Bronchial epithelial cell (primary cell): ENCODE measurements around the gene CTXN2. TPM values are rescaled to one million over a fixed set of nuclear protein-coding genes. Genes with fewer than 3 reads are reported as not detected.

Experiments used
- DNase-seq: peaks from one replicate; pipeline ENCODE4 v3.0.0-alpha.2; 2010; ENCODE audit warnings: low read depth
- FAIRE-seq: peaks from 2 replicates; lab custom pipeline; 2011; peaks lifted over from hg19 to GRCh38; lab: Jason Lieb, UNC
- H3K27me3 ChIP-seq: 2 replicates; pipeline ENCODE4 v1.5.1; 2011; ENCODE audit warnings: low read length; ENCODE audit not compliant: control insufficient read depth, insufficient read depth
- H3K36me3 ChIP-seq: 2 replicates; pipeline ENCODE4 v1.5.1; 2011; ENCODE audit warnings: low read length; ENCODE audit not compliant: control insufficient read depth, insufficient read depth
- H3K4me3 ChIP-seq: 2 replicates; pipeline ENCODE4 v1.5.1; 2011; ENCODE audit warnings: mild to moderate bottlenecking, low read depth, low read length, control low read depth
- CTCF ChIP-seq: IDR thresholded peaks from 2 replicates; pipeline ENCODE4 v1.5.1; 2011; ENCODE audit warnings: mild to moderate bottlenecking, moderate library complexity, low read length, control low read depth, inconsistent platforms; ENCODE audit not compliant: insufficient read depth, severe bottlenecking
- total RNA-seq: library from RNA; depleted of rRNA; stranded (reverse); fragments of >200 nt; gene quantifications from 2 replicates; pipeline ENCODE4 v1.2.1, GENCODE V29; 2014

CTXN2 gene
- total RNA-seq, 1 donor from 2014 or later: not detected

GRCh38 chr15:48153526-48153925, 37.9 kb upstream of the CTXN2 start:
- no peak overlapping the region for H3K4me3 ChIP-seq
- no peak for FAIRE-seq
- TF ChIP-seq CTCF: no peak
- H3K36me3 ChIP-seq: no peaks in the 10 kb centered on the region
- no peaks in the 10 kb centered on the region for H3K27me3 ChIP-seq
- DNase-seq: no peak

- FAIRE-seq (no peak), DNase-seq (no peak)
- Histone ChIP-seq H3K27me3 (no peaks in the 10 kb centered on the region), H3K4me3 (no peak overlapping the region), H3K36me3 (no peaks in the 10 kb centered on the region)
- TF ChIP-seq CTCF: no peak
These were observed 22.8 kb upstream of the CTXN2 start for GRCh38 chr15:48168616-48169015.

GRCh38 chr15:48170981-48171380, 20.5 kb upstream of the CTXN2 start:
- no peaks in the 10 kb centered on the region for H3K36me3 ChIP-seq
- DNase-seq (no peak), FAIRE-seq (no peak)
- H3K27me3 ChIP-seq: no peaks in the 10 kb centered on the region
- no peak for TF ChIP-seq CTCF
- no peak overlapping the region for H3K4me3 ChIP-seq

- Histone ChIP-seq H3K27me3 (peaks cover 1% of the 10 kb centered on the region), H3K36me3 (no peaks in the 10 kb centered on the region), H3K4me3 (no peak overlapping the region)
- no peak for DNase-seq
- FAIRE-seq: no peak
- TF ChIP-seq CTCF: no peak
These were observed 16.3 kb upstream of the CTXN2 start for GRCh38 chr15:48175126-48175525.

GRCh38 chr15:48176112-48176511, 15.4 kb upstream of the CTXN2 start:
- Histone ChIP-seq H3K4me3 (no peak overlapping the region), H3K27me3 (peaks cover 1% of the 10 kb centered on the region), H3K36me3 (no peaks in the 10 kb centered on the region)
- no peak for FAIRE-seq
- DNase-seq: no peak
- TF ChIP-seq CTCF: no peak

- Histone ChIP-seq H3K4me3 (no peak overlapping the region), H3K27me3 (peaks cover 1% of the 10 kb centered on the region), H3K36me3 (no peaks in the 10 kb centered on the region)
- no peak for TF ChIP-seq CTCF
- no peak for FAIRE-seq
- DNase-seq: no peak
These were observed 14.5 kb upstream of the CTXN2 start for GRCh38 chr15:48176957-48177356.
